ENCODE data around the gene TRMT10B.

- TF ChIP-seq CTCF (IDR thresholded peaks at IDR 0.05) (no peak), POLR2A (IDR thresholded peaks at IDR 0.05) (no peak), POLR2AphosphoS5 (IDR thresholded peaks at IDR 0.05) (no peak)
These were observed 24.9 kb downstream of the TRMT10B start for GRCh38 chr9:37778534-37778933.

Data from stomach (tissue), 4 donors.